ENCODE data around the gene TBPL2.
A peak's percentile ranks its signal among the peaks of the same experiment; 100 is the strongest.
"Not testable (repeated sequence)": the region's sequence is repeated elsewhere in the genome, so short reads cannot be mapped to it uniquely, and the experiment has no call there.

The TBPL2 gene

GRCh38 chr14:55412676-55413075, 27.7 kb downstream of the TBPL2 start:
- H3K4me3 ChIP-seq (ENCODE audit: low read length): no peak overlapping the region
- DNase-seq (ENCODE audit: low read depth, low spot score): no peak

GRCh38 chr14:55411426-55412389, 28.7 kb downstream of the TBPL2 start, which contains the start of gene ATG14:
Gene ATG14 (minus strand): TSS chr14:55411830. CDS start chr14:55411822, 8 bp downstream.
- H3K4me3 ChIP-seq (ENCODE audit: low read length): peak within 1 kb of the TSS; percentile 68
- DNase-seq (ENCODE audit: low read depth, low spot score): peak; percentile 73

DNA sequence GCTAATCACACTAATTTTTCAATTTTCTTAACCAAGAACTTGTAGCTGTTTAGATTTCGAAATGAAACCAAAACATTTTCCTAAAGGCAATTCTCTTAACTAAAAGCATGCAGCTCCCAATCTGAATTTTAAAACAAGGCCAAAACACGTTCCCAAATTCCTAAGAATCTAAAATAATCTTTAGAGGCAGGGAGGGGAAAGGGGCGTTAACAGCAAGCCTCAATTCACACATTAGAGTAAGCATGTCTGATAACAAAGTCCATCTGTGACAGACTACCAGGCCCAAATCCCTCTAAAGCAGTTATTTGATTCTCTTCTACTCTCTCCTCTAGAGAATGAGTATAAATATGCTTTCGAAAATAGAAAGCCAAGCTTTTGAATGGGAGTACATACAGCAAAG, 29.5 kb downstream of the TBPL2 start:
- H3K4me3 ChIP-seq (ENCODE audit: low read length): peak overlapping the region; percentile 68
- DNase-seq (ENCODE audit: low read depth, low spot score): no peak

GRCh38 chr14:55404173-55404854, 36.1 kb downstream of the TBPL2 start:
- no peak overlapping the region for H3K4me3 ChIP-seq (ENCODE audit: low read length)
- no peak for DNase-seq (ENCODE audit: low read depth, low spot score)

- H3K4me3 ChIP-seq (ENCODE audit: low read length): no peak overlapping the region
- DNase-seq (ENCODE audit: low read depth, low spot score): no peak
Measured at GRCh38 chr14:55401751-55402150, 38.7 kb downstream of the TBPL2 start.

- DNase-seq (ENCODE audit: low read depth, low spot score): no peak
- H3K4me3 ChIP-seq (ENCODE audit: low read length): no peak overlapping the region
Measured at GRCh38 chr14:55399852-55400251, 40.6 kb downstream of the TBPL2 start.

DNA sequence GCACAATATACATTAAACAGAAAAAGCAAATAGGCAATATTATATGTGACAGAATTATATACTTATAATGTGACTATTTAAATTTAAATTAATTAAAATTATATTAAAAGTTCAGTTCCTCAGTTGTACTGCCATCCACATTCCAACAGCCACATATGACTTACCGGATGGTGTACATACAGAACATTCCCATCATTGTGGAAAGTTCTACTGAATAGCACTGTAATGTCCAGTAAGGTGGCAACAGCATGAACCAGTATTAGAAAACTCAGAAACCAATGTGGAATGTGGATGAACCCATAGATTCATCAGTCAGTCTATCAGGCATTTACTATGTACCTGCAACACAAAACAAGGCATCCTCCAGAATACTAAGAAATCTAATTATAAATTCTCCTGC, 41.2 kb downstream of the TBPL2 start:
- no peak overlapping the region for H3K4me3 ChIP-seq (ENCODE audit: low read length)
- no peak for DNase-seq (ENCODE audit: low read depth, low spot score)

GRCh38 chr14:55398679-55399078, 41.7 kb downstream of the TBPL2 start:
- no peak for DNase-seq (ENCODE audit: low read depth, low spot score)
- no peak overlapping the region for H3K4me3 ChIP-seq (ENCODE audit: low read length)

DNA sequence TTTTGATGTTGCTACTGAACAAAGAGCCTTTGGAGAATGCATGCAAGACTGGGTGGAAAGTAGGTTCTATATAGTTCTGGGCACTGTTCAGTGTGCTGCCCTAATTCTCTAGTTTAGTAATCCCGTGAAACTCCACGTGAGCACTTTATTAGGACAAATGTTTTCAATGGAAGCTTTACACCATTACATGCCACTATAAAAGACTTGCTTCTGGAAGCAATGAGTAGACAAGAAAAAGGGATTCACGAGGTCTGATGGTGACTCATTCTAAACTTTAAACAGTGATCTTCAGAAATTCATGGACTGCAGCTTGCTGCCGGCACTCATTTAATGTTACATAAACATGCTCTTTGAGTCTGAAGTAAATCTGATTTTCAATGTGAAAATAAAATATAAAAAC, 51.1 kb downstream of the TBPL2 start:
- no peak overlapping the region for H3K4me3 ChIP-seq (ENCODE audit: low read length)
- DNase-seq (ENCODE audit: low read depth, low spot score): no peak

DNA sequence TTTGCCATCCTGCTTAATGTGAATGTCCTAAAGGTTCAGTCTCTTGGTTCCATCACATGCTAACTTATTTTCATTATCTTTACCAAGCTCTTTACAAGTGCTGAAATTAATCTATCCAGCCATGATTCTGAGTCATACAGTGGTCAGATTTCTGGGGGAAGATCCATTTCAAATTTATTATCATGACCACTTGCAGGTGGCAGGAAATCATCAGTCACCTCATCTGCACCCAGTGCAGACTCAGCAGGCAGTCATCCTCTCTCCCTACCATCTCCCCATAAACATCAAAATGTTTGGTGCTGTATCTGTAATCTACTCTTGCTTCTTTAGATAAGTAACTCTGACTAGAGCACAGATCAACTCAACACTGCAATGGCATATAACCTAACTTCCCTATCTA, 52.3 kb downstream of the TBPL2 start:
- no peak for DNase-seq (ENCODE audit: low read depth, low spot score)
- no peak overlapping the region for H3K4me3 ChIP-seq (ENCODE audit: low read length)

GRCh38 chr14:55387121-55387520, 53.3 kb downstream of the TBPL2 start:
- no peak overlapping the region for H3K4me3 ChIP-seq (ENCODE audit: low read length)
- no peak for DNase-seq (ENCODE audit: low read depth, low spot score)

DNA sequence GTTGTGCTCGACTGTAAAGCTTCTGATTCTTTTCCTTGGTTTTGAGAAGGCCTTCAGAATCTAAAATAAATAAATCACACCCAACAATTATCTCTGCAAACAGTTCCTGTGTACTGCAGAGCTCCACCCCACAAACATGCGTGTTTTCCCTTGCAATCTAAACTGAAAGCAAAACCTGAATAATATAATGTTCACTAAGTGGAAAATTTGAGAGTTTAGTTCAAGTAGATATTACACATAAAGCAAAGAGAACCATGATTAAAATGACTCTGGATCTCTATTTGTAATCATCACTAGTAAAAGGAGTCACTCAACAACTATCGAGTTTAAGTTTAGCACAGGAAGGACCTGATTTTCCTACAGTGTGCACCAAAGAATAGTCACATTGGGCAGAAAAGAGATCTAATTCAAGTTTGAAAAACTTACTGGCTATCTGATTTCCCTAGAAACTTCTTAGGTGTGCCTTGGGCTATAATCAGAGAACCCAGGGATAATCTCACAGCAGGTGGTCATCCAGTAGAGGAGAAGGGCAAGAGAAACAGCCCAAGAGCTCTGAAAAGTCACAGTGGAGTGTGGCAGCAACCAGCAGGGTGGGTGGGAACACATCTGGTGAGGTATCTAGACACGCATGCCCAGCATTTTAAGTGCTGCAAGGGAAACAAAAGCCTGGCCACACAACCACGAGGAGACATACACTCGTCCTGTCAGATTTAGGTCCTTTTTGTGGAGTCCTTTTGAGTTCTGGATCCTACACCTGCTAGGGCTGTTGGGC, 54.2 kb downstream of the TBPL2 start:
- DNase-seq (ENCODE audit: low read depth, low spot score): no peak
- no peak overlapping the region for H3K4me3 ChIP-seq (ENCODE audit: low read length)

- H3K4me3 ChIP-seq (ENCODE audit: low read length): no peak overlapping the region
- no peak for DNase-seq (ENCODE audit: low read depth, low spot score)
Measured at GRCh38 chr14:55384536-55384935, 55.9 kb downstream of the TBPL2 start.

DNA sequence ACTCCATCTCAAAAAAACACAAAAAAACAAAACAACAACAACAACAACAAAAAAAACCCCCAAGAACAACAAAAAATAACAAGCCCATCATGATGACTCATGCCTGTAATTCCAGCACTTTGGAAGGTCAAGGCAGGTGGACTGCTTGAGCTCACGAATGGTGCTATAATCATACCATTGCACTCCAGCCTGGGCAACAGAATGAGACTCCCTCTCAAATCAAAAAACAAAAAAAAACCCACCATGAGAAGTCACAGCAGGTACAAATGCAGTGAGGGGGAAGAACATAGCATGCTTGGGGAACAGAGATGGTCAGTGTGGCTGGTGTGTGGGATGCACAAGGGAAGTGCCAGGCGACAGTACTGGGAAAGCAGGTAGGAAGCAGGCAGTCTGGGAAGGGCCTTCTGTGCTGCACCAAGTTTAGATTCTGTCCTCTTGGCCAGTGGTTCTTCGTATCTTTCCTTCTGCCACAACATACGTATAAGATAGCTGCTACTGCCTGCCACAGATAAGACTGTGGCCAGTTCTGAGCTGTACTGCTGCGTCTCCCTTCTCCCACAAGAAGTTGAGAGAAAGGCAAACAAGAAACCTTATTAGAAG, 56.8 kb downstream of the TBPL2 start:
- no peak for DNase-seq (ENCODE audit: low read depth, low spot score)
- H3K4me3 ChIP-seq (ENCODE audit: low read length): no peak overlapping the region

DNA sequence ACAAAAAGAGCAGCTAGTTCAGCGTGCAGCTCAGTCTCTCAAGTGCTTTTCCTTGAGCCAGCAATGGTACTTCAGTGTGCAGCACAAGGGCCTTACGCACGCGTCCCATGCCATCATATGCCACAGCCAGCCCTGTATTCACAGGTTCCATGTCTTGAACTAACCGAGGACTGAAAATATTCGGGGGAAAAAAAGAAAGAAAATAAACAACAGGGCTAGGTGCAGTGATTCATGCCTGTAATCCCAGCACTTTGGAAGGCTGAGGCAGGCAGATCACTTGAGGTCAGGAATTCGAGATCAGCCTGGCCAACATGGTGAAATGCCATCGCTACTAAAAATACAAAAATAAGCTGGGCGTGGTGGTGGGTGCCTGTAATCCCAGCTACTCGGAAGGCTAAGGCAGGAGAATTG, 57.4 kb downstream of the TBPL2 start:
- DNase-seq (ENCODE audit: low read depth, low spot score); H3K4me3 ChIP-seq (ENCODE audit: low read length): not testable (repeated sequence)

DNA sequence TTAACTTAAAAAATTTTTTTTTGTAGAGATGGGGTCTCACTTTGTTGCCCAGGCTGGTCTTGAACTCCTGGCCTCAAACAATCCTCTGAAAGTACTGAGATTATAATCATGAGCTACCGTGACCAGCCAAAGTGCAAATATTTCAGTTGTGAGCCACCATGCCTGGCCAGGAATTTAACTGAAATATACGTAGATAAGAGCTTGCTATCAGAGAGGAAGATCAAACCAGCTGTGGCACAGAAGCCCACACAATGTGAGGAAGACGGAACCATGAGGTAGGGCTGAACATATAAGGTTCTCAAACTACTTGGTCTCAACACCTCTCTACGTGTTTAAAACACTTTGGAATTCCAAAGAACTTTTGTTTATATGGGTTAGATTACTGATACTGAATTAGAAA, 57.9 kb downstream of the TBPL2 start:
- no peak overlapping the region for H3K4me3 ChIP-seq (ENCODE audit: low read length)
- DNase-seq (ENCODE audit: low read depth, low spot score): no peak

- no peak for DNase-seq (ENCODE audit: low read depth, low spot score)
- no peak overlapping the region for H3K4me3 ChIP-seq (ENCODE audit: low read length)
Measured at GRCh38 chr14:55381561-55381960, 58.9 kb downstream of the TBPL2 start.

DNA sequence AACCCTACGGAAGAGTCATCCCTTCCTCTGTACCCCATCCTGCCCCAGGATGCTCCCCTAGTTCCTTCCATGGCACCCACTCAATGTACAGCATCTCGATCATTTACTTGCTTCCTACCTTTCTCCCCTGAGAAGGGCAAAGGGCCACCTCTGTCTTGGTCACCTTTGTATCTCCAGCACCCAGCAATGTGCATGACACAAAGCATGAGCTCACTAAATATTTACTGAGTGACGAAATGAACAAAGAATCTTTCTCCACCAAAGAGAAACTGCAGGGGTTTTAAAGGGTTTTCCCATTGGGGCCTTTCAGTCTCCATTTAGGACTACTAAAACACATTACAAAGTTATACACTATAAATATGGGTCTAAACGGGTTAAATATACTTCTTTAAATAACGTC, 59.4 kb downstream of the TBPL2 start:
- no peak for DNase-seq (ENCODE audit: low read depth, low spot score)
- no peak overlapping the region for H3K4me3 ChIP-seq (ENCODE audit: low read length)

GRCh38 chr14:55377236-55377635, 63.2 kb downstream of the TBPL2 start:
- DNase-seq (ENCODE audit: low read depth, low spot score): no peak
- H3K4me3 ChIP-seq (ENCODE audit: low read length): no peak overlapping the region
